Stimulated activated CD4-positive, alpha-beta T cell treated with anti-CD3 and anti-CD28 coated beads, Interleukin-1b, Interleukin-23, amount 100 ng/mL, for 4 hours (primary cell): Measurements from ENCODE around the gene P2RX1.
"Not testable (repeated sequence)": the region's sequence is repeated elsewhere in the genome, so short reads cannot be mapped to it uniquely, and the experiment has no call there.

ENCODE experiments used
- DNase-seq, 2 donors: peaks; one replicate each; pipeline ENCODE4 v3.0.0-alpha.2; 2020; ENCODE audit warnings: low read depth in 2 of 2

Gene P2RX1

GRCh38 chr17:3951420-3951819, 35.2 kb upstream of the P2RX1 start:
- DNase-seq, result no peak

- no peak for DNase-seq
These were observed 34.7 kb upstream of the P2RX1 start for GRCh38 chr17:3951003-3951402.

- DNase-seq, result no peak
These were observed 34.3 kb upstream of the P2RX1 start for GRCh38 chr17:3950584-3950983.

GRCh38 chr17:3949418-3949817, 33.2 kb upstream of the P2RX1 start:
- DNase-seq, result no peak

- DNase-seq, result not testable (repeated sequence)
These were observed 32.3 kb upstream of the P2RX1 start for GRCh38 chr17:3948551-3948950.

- DNase-seq, result no peak
These were observed 31.1 kb upstream of the P2RX1 start for GRCh38 chr17:3947318-3947810.

- no peak for DNase-seq
These were observed 30.5 kb upstream of the P2RX1 start for GRCh38 chr17:3946711-3947235.

GRCh38 chr17:3944485-3945388, 28.5 kb upstream of the P2RX1 start:
- peak in 1 of 2 donors; percentile 37 for DNase-seq

- no peak for DNase-seq
These were observed 27.1 kb upstream of the P2RX1 start for GRCh38 chr17:3943240-3943891.

- no peak for DNase-seq
These were observed 24.9 kb upstream of the P2RX1 start for GRCh38 chr17:3940965-3941698.

- no peak for DNase-seq
These were observed 21.1 kb upstream of the P2RX1 start for GRCh38 chr17:3937359-3937758.

- DNase-seq, result no peak
These were observed 19.6 kb upstream of the P2RX1 start for GRCh38 chr17:3935825-3936355.

GRCh38 chr17:3935140-3935542, 18.9 kb upstream of the P2RX1 start:
- DNase-seq, result no peak

GRCh38 chr17:3929764-3930163, 13.5 kb upstream of the P2RX1 start:
- DNase-seq, result no peak

- no peak for DNase-seq
These were observed 12.9 kb upstream of the P2RX1 start for GRCh38 chr17:3929181-3929580.

GRCh38 chr17:3928406-3928805, 12.1 kb upstream of the P2RX1 start:
- no peak for DNase-seq

- no peak for DNase-seq
These were observed 11.5 kb upstream of the P2RX1 start for GRCh38 chr17:3927628-3928340.

GRCh38 chr17:3926860-3927627, 10.8 kb upstream of the P2RX1 start:
- no peak for DNase-seq

- no peak for DNase-seq
These were observed 9.6 kb upstream of the P2RX1 start for GRCh38 chr17:3925684-3926485.
